SK-N-SH (cell line): ENCODE data around the gene ODF2L.

Source experiments
- EP300 ChIP-seq, 2 experiments: IDR thresholded peaks; 2 replicates each; pipeline versions ENCODE4 v1.4.0 to v1.6.1; 2012; ENCODE audit warnings: borderline replicate concordance in 1 of 2, low read depth in 1 of 2, low read length in 1 of 2
- TF ChIP-seq, protein P1 (sequence below): fragments of 200-600 bp; sonication (generic); IDR thresholded peaks from 2 replicates; pipeline ENCODE4 v1.6.1; 2017; ENCODE audit warnings: antibody characterized with exemption, mild to moderate bottlenecking, moderate library complexity

DNA sequence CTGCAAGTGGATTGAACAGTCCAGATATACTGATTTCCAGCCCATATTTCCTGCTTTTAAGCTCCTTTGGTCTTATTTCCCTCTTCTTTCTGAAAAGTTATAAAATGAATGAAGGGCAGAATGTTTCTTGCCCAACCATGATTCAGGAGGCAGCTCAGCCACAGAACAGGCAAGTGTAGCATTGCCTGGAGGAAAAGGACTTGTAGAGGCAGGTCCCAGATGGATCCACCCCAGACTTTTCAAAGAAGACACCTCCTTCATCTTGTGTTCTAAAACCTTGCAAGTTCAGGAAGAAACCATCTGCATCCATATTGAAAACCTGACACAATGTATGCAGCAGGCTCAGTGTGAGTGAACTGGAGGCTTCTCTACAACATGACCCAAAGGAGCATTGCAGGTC is 27.8 kb upstream of the ODF2L start, which contains the start of gene CLCA2:
- no peak for TF ChIP-seq EP300 (IDR thresholded peaks at IDR 0.05; ENCODE audit: borderline replicate concordance in 1 of 2, low read depth in 1 of 2, low read length in 1 of 2)
- TF ChIP-seq, protein P1, sequence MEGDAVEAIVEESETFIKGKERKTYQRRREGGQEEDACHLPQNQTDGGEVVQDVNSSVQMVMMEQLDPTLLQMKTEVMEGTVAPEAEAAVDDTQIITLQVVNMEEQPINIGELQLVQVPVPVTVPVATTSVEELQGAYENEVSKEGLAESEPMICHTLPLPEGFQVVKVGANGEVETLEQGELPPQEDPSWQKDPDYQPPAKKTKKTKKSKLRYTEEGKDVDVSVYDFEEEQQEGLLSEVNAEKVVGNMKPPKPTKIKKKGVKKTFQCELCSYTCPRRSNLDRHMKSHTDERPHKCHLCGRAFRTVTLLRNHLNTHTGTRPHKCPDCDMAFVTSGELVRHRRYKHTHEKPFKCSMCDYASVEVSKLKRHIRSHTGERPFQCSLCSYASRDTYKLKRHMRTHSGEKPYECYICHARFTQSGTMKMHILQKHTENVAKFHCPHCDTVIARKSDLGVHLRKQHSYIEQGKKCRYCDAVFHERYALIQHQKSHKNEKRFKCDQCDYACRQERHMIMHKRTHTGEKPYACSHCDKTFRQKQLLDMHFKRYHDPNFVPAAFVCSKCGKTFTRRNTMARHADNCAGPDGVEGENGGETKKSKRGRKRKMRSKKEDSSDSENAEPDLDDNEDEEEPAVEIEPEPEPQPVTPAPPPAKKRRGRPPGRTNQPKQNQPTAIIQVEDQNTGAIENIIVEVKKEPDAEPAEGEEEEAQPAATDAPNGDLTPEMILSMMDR: no peak
